ENCODE measurements around the gene DNTT.

DNA sequence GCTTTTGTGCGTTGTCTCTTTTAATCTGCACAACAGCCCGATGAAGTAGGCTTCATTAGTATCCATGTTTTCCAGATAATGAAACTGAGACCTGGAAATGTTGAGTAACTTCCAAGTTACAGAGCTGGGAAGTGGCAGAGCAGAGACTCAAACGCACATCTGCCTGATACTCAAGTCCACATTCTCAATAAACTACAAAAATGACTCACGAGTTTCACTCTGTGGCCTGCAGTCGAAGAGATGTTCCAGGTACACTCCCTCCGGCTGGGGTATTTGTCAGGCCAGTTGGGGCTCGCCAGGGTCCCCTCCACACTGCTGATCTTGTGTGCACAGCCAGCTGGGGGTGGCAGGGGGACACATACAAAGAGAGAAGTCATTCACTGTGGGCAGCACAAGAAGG, 72.2 kb downstream of the DNTT start:
- TF ChIP-seq, protein P1, sequence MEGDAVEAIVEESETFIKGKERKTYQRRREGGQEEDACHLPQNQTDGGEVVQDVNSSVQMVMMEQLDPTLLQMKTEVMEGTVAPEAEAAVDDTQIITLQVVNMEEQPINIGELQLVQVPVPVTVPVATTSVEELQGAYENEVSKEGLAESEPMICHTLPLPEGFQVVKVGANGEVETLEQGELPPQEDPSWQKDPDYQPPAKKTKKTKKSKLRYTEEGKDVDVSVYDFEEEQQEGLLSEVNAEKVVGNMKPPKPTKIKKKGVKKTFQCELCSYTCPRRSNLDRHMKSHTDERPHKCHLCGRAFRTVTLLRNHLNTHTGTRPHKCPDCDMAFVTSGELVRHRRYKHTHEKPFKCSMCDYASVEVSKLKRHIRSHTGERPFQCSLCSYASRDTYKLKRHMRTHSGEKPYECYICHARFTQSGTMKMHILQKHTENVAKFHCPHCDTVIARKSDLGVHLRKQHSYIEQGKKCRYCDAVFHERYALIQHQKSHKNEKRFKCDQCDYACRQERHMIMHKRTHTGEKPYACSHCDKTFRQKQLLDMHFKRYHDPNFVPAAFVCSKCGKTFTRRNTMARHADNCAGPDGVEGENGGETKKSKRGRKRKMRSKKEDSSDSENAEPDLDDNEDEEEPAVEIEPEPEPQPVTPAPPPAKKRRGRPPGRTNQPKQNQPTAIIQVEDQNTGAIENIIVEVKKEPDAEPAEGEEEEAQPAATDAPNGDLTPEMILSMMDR (IDR thresholded peaks at IDR 0.05; ENCODE audit: low read depth, low read length), result no peak
- no peak for TF ChIP-seq EZH2phosphoT487 (IDR thresholded peaks at IDR 0.05; ENCODE audit: low read depth)
